Stromal cell of bone marrow (primary cell): ENCODE data around the gene CCDC134.
"Not testable (repeated sequence)": the region's sequence is repeated elsewhere in the genome, so short reads cannot be mapped to it uniquely, and the experiment has no call there.

Experiments
- DNase-seq: peaks from one replicate; pipeline ENCODE4 v3.0.0-alpha.2; 2012; ENCODE audit warnings: low read depth

Gene CCDC134

GRCh38 chr22:41844513-41844912 lies 44.0 kb downstream of the CCDC134 start:
- DNase-seq = no peak

GRCh38 chr22:41845380-41846267 lies 45.1 kb downstream of the CCDC134 start:
- no peak for DNase-seq

- DNase-seq = no peak
Observed at GRCh38 chr22:41846268-41846987, 45.9 kb downstream of the CCDC134 start.

GRCh38 chr22:41847300-41847699 lies 46.8 kb downstream of the CCDC134 start:
- DNase-seq = no peak

- no peak for DNase-seq
Observed at GRCh38 chr22:41848468-41848867, 48.0 kb downstream of the CCDC134 start.

- DNase-seq = no peak
Observed at GRCh38 chr22:41856469-41856868, 56.0 kb downstream of the CCDC134 start.

GRCh38 chr22:41857155-41857859 lies 56.8 kb downstream of the CCDC134 start:
- no peak for DNase-seq

GRCh38 chr22:41857860-41858199 lies 57.4 kb downstream of the CCDC134 start:
- DNase-seq = no peak

GRCh38 chr22:41862160-41862529 lies 61.7 kb downstream of the CCDC134 start:
- DNase-seq = no peak

GRCh38 chr22:41862530-41863266 lies 62.2 kb downstream of the CCDC134 start:
- DNase-seq = no peak

GRCh38 chr22:41863472-41863871 lies 63.0 kb downstream of the CCDC134 start:
- DNase-seq = no peak

GRCh38 chr22:41868556-41868955 lies 68.1 kb downstream of the CCDC134 start:
- no peak for DNase-seq

- DNase-seq = not testable (repeated sequence)
Observed at GRCh38 chr22:41870081-41870480, 69.6 kb downstream of the CCDC134 start.

- no peak for DNase-seq
Observed at GRCh38 chr22:41870786-41871185, 70.3 kb downstream of the CCDC134 start.

GRCh38 chr22:41873391-41873790 lies 72.9 kb downstream of the CCDC134 start:
- no peak for DNase-seq

- DNase-seq = no peak
Observed at GRCh38 chr22:41874090-41874489, 73.6 kb downstream of the CCDC134 start.

GRCh38 chr22:41875531-41876270 lies 75.2 kb downstream of the CCDC134 start:
- no peak for DNase-seq
